OCI-M2 (cell line): ENCODE measurements around the gene SEC14L5.

Experiments used
- DNase-seq: peaks from one replicate; lab custom pipeline; 2025; ENCODE audit not compliant: unreplicated experiment; lab: John Stamatoyannopoulos, UW

The SEC14L5 gene

GRCh38 chr16:4957720-4958509 lies at the start of gene SEC14L5:
Gene SEC14L5, plus strand, starts transcription at chr16:4958330. Its CDS starts 994 bp downstream, at chr16:4959324.
- DNase-seq, result peak; percentile 76

GRCh38 chr16:4908854-4909401 lies 49.2 kb upstream of the SEC14L5 start:
- DNase-seq, result no peak

- no peak for DNase-seq
Observed at GRCh38 chr16:4909825-4910224, 48.3 kb upstream of the SEC14L5 start.

GRCh38 chr16:4910828-4911227 lies 47.3 kb upstream of the SEC14L5 start:
- no peak for DNase-seq

GRCh38 chr16:4911970-4912386 lies 46.2 kb upstream of the SEC14L5 start:
- no peak for DNase-seq

GRCh38 chr16:4913130-4913773 lies 44.9 kb upstream of the SEC14L5 start:
- DNase-seq, result no peak

GRCh38 chr16:4913774-4914525 lies 44.2 kb upstream of the SEC14L5 start:
- DNase-seq, result no peak

GRCh38 chr16:4914528-4915225 lies 43.5 kb upstream of the SEC14L5 start:
- no peak for DNase-seq

GRCh38 chr16:4915226-4915761 lies 42.8 kb upstream of the SEC14L5 start:
- no peak for DNase-seq

GRCh38 chr16:4917117-4917516 lies 41.0 kb upstream of the SEC14L5 start:
- DNase-seq, result no peak

- DNase-seq, result no peak
Observed at GRCh38 chr16:4918781-4919251, 39.3 kb upstream of the SEC14L5 start.

GRCh38 chr16:4920826-4921225 lies 37.3 kb upstream of the SEC14L5 start:
- no peak for DNase-seq

- DNase-seq, result no peak
Observed at GRCh38 chr16:4922721-4923342, 35.3 kb upstream of the SEC14L5 start.

GRCh38 chr16:4923853-4924252 lies 34.3 kb upstream of the SEC14L5 start:
- DNase-seq, result no peak

- no peak for DNase-seq
Observed at GRCh38 chr16:4924593-4925292, 33.4 kb upstream of the SEC14L5 start.

- no peak for DNase-seq
Observed at GRCh38 chr16:4925293-4925607, 32.9 kb upstream of the SEC14L5 start.

GRCh38 chr16:4925791-4926190 lies 32.3 kb upstream of the SEC14L5 start:
- DNase-seq, result no peak

- DNase-seq, result no peak
Observed at GRCh38 chr16:4926928-4927327, 31.2 kb upstream of the SEC14L5 start.

- no peak for DNase-seq
Observed at GRCh38 chr16:4927661-4928060, 30.5 kb upstream of the SEC14L5 start.

- no peak for DNase-seq
Observed at GRCh38 chr16:4928227-4928626, 29.9 kb upstream of the SEC14L5 start.
